Measurements from ENCODE around the gene IMMP1L.

IMMP1L gene

DNA sequence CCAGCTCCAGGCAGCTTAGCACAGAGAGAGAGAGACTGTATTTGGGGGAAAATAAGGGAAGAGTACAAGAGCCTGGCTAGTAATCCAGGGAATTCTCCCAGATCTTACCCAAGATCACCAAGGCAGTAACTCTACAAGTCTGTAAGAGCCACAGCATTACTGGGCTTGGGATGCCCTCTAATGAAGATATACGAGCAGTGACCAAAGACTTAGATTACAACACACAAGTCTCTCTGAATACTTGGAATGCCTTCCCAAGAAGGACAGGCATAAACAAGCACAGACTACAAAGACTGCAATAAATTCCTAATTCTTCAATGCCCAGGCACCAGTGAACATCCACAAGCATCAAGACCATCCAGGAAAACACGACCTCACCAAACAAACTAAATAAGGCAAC lies 122.0 kb downstream of the IMMP1L start:
- DNase-seq (ENCODE audit: low spot score) = no peak

GRCh38 chr11:31383116-31383515 lies 126.3 kb downstream of the IMMP1L start:
- DNase-seq (ENCODE audit: low spot score) = no peak
